ENCODE data around the gene SACM1L.

SACM1L gene

DNA sequence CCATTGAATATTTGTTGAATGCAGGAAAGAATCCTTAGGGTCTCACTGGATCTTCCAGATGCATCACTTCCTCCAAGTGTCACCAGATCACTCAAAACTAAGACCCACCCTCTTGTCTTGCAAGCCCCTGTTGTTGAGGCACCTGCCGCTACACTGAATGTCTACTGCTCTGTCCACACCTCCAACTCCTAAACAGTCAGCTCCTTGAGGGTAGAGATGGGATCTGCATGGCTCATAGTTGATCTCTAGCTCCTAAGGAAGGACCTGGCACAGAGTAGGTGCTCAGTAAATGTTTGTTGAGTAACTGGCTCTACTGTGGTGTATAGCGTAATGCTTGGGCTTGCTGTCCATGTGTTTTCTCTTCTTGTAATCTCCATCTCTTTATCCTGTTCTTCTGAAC is 98.4 kb downstream of the SACM1L start:
- no peak for DNase-seq (ENCODE audit: low read depth)

DNA sequence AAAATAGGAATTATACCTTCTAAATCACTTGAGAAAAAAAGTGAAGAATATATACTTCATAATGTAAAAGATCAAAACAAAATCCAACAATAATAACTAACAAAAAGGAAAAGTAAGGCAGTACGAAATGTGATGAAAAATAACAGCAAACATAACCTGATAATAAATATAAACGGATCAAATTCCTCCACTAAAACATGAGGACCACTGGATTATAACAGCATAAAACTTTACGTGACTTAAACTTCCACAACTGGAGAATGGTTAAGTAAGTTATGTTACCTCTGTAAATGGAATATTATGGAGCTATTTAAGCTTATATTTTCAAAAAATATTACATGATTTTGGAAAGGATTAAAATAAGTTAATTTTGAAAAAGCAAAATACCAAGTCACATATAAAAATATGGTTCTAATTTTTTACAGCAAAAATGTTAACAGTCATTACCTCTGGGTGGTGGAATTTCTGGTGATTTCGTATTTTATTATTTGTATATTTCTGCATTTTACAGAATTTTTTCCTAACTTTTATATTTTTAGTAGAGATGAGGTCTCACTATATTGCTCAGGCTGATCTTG is 100.1 kb downstream of the SACM1L start:
- DNase-seq (ENCODE audit: low read depth): no peak

DNA sequence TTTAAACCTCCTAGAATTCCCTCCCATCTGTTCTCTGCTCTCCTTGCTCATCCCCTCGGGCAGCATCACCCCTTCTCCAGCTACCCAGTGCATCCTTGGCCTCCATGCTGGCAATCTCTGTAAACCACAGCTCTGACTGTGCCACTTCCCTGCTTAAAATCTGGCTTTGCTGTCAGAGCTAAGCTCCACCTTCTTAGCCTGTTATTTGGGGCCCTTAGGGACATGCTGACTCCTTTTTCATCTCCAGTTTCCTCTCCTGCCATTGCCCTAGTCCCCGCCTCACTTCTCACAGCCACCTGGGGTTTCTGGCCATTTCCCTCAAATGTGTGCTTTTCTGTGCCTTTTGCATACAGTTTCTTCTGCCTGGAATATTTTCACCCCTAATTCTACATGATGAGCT is 101.4 kb downstream of the SACM1L start:
- DNase-seq (ENCODE audit: low read depth): no peak

DNA sequence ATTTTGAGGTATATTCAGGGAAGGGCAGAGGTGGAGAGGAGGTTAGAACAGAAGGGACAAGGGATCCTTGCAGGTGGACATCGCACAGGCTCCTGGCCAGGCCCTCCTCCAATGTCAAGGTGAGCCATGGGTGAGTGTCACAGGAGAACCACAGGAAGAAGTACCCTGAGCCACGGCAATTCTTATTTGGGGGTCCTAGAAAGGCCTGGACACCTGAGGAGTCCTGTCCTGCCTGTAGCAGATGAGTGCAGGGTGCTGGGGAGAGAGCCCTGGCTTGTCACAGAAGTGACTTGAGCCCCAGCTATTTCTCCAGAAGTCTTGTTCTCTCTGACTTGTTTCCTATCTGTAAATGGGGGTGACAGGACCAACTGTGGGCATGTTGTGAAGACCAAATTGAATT is 102.8 kb downstream of the SACM1L start:
- DNase-seq (ENCODE audit: low read depth): no peak

DNA sequence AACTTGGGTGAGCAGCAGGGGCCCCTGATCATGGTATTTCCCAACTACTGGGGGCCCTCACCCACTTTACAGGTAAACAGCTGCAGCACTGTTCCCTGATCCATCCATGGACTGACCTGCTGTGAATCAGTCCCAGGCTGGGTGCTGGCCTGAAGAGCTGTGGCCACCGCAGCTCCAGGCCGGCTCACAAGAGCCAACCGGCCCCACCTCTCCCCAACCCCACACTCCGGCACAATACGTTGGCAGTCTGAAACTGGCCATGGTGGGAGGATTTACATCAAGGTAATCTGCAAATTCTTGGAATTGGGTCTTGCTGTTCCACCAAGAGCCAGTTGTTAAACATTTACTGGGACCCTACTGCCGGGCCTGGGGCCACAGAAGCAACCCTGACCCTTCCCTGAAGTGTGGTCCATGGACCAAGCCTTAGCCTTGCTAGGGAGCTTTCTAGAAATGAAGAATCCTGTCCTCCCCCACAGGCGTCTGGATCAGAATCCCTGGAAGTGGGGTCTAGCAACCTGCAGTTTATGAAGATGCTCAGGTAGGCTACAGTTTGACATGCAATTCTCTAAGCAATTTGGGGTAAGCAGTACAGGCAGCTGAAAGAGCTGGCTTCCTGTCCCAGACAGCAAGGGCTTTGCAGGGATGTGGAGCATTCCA is 103.4 kb downstream of the SACM1L start:
- DNase-seq (ENCODE audit: low read depth): no peak

DNA sequence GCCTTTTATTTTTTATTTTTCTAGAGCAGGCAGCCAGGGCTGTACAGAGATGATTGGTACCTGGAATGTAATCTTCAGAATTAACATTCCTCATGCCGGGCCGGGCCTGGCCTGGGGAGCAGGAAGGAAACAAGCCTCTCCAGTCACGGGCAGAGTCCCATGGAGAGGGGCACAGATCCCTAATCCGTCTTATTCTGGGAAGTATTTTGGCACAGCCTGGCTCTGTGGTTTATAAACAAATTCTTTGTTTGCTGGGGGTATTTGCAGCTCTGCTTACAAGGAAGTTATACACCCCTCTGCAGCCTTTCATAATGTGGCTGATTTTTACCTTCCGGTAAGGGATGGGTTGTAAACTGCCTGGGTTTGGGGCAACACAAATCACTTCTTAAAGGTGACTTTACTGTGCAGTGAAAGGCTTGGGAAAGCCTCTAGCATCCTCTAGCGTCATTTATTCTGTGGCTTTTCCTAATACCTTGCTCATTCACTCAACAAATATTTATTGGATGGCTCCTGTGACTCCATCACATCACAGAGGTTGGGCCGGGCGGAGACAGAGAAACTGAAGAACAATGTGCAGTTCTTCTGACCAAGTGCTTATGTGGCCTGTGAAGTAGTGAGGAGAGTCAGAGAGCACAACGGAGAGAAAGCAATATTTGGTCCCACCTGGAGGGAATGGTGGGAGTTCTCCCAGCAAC is 104.4 kb downstream of the SACM1L start:
- no peak for DNase-seq (ENCODE audit: low read depth)

DNA sequence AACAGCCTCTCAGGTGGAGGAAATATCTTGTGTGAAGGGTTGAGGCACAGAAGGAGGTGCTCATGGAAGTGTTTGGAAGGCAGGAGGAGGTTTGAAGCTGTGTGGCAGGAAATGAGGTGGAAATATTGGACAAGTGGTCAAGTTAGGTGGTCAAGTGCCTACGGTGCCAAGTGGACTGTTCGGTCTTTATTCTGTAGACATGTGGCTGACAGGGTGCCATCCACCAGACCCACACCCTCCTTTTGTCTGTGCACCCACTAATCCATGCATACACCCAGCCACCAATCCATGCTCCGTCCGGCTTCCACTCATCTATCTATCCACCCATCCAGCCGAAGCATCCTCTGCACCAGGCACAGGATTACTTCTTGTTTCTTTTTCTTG is 105.0 kb downstream of the SACM1L start:
- no peak for DNase-seq (ENCODE audit: low read depth)

DNA sequence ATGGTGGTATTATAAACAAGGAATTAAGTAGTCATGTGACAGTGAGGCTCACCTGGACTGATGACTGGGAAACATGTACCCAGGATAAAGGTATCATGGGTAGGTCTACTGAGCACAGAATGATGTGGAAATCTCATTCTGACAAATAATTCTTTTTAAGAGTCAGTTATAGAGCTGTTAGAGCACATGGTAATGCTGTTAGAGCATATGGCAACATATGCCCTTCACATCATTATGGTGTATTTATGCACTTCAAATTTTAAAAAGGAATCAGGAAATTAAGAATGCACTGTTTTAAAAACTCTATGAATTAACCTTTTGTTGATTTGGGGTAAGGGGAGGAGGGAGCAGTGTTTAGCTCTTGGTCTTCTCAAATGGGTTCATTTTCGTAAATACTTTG is 105.5 kb downstream of the SACM1L start:
- no peak for DNase-seq (ENCODE audit: low read depth)
